ENCODE results near the gene BOLA3.

DNA sequence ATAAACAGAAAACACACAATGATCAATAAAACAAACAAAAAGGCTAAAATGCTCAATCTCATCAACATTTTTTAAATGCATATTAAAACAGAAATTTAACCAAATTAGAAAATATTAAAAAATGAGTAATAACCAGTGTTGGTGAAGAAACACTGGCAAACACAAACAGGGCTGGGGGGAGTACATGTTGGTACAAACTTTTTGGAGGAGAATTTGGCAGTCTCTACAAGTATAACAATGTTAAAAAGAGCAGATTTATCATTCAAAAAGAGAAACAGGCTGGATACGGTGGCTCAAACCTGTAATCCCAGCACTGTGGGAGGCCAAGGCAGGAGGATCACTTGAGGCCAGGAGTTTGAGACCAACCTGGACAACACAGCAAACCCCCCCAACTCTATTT, 17.0 kb upstream of the BOLA3 start:
- no peak for TF ChIP-seq EZH2 (IDR thresholded peaks at IDR 0.05; ENCODE audit: insufficient read depth, poor library complexity, severe bottlenecking)
- TF ChIP-seq EZH2phosphoT487 (IDR thresholded peaks at IDR 0.05; ENCODE audit: insufficient read depth, low read depth) = no peak

Data from GM23248 (cell line).